Stomach smooth muscle (tissue), 2 donors: ENCODE results near the gene ZNF705A.
"Not testable (repeated sequence)": the region's sequence is repeated elsewhere in the genome, so short reads cannot be mapped to it uniquely, and the experiment has no call there.

Source experiments
- H3K27ac ChIP-seq: one replicate; pipeline ENCODE4 v1.7.0; 2013; ENCODE audit warnings: mild to moderate bottlenecking, low read length, inconsistent platforms
- H3K27me3 ChIP-seq, 2 donors: one replicate each; pipeline ENCODE4 v1.7.0; 2013; ENCODE audit warnings: low read length in 2 of 2; ENCODE audit not compliant: insufficient read depth in 2 of 2, control insufficient read depth in 1 of 2
- H3K36me3 ChIP-seq, 2 donors: one replicate each; pipeline ENCODE4 v1.7.0; 2013; ENCODE audit warnings: low read length in 2 of 2; ENCODE audit not compliant: control insufficient read depth in 2 of 2, insufficient read depth in 2 of 2
- H3K4me1 ChIP-seq: one replicate; pipeline ENCODE4 v1.7.0; 2013; ENCODE audit warnings: low read length; ENCODE audit not compliant: control insufficient read depth, insufficient read depth
- H3K4me3 ChIP-seq, 2 donors: one replicate each; pipeline ENCODE4 v1.7.0; 2013; ENCODE audit warnings: low read length in 2 of 2
- H3K9ac ChIP-seq, 2 donors: one replicate each; pipeline ENCODE4 v1.7.0; 2013; ENCODE audit warnings: low read length in 2 of 2, mild to moderate bottlenecking in 1 of 2
- H3K9me3 ChIP-seq, 2 donors: one replicate each; pipeline ENCODE4 v1.7.0; 2013; ENCODE audit warnings: low read length in 2 of 2; ENCODE audit not compliant: control insufficient read depth in 2 of 2
- donor health status: healthy.
- donor health status: Pancreatic carcinoma.

Gene ZNF705A

DNA sequence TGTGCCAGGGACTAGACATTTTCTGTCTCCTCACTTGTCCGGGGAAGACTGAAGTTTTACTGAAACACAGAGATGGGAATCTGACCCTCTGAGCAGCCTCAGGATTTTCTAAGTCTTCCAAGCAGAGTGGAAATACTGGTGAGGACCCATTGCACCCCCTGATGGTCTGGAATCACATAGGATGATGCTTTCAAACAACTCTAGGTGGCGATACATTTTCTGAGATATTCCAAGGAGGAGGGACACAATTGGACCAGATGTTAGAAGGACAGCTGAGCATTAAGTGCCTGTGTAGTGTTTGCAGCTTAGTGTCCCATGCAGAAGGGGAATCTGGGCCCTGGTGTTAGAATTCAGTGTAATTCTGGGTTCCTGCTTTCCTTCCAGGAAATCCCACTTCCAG lies 31.3 kb downstream of the ZNF705A start:
- not testable (repeated sequence) for H3K9me3 ChIP-seq, H3K27me3 ChIP-seq, H3K36me3 ChIP-seq, H3K4me3 ChIP-seq, H3K27ac ChIP-seq, H3K9ac ChIP-seq, H3K4me1 ChIP-seq

GRCh38 chr12:8197685-8198308 lies 41.0 kb downstream of the ZNF705A start:
- H3K27me3 ChIP-seq, H3K36me3 ChIP-seq, H3K4me3 ChIP-seq, H3K9ac ChIP-seq, H3K4me1 ChIP-seq, H3K27ac ChIP-seq, H3K9me3 ChIP-seq: not testable (repeated sequence)

DNA sequence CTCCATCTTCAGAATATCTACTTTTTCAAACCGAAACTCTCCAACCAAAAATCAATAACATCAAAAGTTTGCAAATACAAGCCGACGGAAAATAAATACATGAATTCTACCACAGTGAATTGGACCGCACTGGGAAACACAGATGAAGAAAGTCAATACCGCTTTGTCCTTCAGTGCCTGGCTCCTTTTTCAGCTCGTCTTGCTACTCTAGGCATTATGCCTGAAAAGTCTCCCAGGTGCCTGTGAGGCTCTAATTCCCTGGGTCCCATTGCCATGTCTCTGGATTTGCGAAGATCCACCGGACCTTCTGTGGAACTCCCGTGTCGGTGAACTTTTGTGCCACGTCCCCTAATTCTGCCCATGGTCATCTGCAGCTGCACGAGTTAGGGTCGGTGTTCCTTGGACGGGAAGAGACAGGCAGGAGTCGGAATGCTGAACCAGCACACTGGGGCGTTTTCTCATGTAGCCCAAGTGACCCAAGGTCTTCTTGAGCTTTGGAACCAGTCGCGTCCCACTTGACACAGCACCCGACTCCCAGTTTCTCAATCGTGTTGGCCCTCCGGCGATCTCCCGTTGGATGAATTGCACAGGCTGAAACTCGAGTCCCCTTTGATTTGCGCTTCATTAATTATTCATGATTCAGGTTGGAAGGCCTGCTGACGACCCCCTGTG lies 62.0 kb downstream of the ZNF705A start:
- H3K27me3 ChIP-seq, H3K4me3 ChIP-seq, H3K4me1 ChIP-seq, H3K9me3 ChIP-seq, H3K9ac ChIP-seq, H3K27ac ChIP-seq, H3K36me3 ChIP-seq: not testable (repeated sequence)

- H3K36me3 ChIP-seq, H3K4me1 ChIP-seq, H3K9me3 ChIP-seq, H3K27ac ChIP-seq, H3K4me3 ChIP-seq, H3K9ac ChIP-seq, H3K27me3 ChIP-seq: not testable (repeated sequence)
Observed at GRCh38 chr12:8221375-8221774, 64.6 kb downstream of the ZNF705A start.

- H3K4me1 ChIP-seq, H3K9ac ChIP-seq, H3K36me3 ChIP-seq, H3K4me3 ChIP-seq, H3K9me3 ChIP-seq, H3K27ac ChIP-seq, H3K27me3 ChIP-seq: not testable (repeated sequence)
Observed at GRCh38 chr12:8221844-8222243, 65.0 kb downstream of the ZNF705A start.

- H3K27me3 ChIP-seq, H3K36me3 ChIP-seq, H3K9me3 ChIP-seq, H3K9ac ChIP-seq, H3K4me3 ChIP-seq, H3K4me1 ChIP-seq, H3K27ac ChIP-seq: not testable (repeated sequence)
Observed at GRCh38 chr12:8222303-8222702, 65.5 kb downstream of the ZNF705A start.

DNA sequence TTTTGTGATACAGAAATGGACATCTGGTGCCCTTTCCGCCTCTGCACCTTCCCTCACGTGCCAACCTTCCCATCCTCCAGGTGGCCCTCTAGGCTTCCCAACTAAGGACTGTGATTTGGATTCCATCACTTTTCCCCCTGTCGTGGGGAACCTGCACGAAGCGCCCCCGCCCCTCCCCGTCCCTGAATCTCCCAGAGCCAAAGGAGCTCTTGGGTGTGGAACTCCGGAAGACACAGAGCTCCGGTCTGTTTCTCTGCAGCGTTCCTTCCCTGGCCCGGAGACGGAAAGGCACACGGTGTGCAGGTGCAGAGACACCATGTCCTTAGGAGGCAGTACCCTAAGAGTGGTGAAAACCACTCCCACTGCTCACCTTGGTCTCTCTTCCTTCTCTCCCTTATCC lies 66.8 kb downstream of the ZNF705A start:
- not testable (repeated sequence) for H3K4me3 ChIP-seq, H3K27me3 ChIP-seq, H3K36me3 ChIP-seq, H3K27ac ChIP-seq, H3K9ac ChIP-seq, H3K9me3 ChIP-seq, H3K4me1 ChIP-seq

GRCh38 chr12:8224782-8225181 lies 68.0 kb downstream of the ZNF705A start:
- H3K9ac ChIP-seq, H3K4me3 ChIP-seq, H3K27me3 ChIP-seq, H3K4me1 ChIP-seq, H3K36me3 ChIP-seq, H3K9me3 ChIP-seq, H3K27ac ChIP-seq: not testable (repeated sequence)

GRCh38 chr12:8226355-8226754 lies 69.5 kb downstream of the ZNF705A start:
- H3K36me3 ChIP-seq, result no peaks in the 10 kb centered on the region

DNA sequence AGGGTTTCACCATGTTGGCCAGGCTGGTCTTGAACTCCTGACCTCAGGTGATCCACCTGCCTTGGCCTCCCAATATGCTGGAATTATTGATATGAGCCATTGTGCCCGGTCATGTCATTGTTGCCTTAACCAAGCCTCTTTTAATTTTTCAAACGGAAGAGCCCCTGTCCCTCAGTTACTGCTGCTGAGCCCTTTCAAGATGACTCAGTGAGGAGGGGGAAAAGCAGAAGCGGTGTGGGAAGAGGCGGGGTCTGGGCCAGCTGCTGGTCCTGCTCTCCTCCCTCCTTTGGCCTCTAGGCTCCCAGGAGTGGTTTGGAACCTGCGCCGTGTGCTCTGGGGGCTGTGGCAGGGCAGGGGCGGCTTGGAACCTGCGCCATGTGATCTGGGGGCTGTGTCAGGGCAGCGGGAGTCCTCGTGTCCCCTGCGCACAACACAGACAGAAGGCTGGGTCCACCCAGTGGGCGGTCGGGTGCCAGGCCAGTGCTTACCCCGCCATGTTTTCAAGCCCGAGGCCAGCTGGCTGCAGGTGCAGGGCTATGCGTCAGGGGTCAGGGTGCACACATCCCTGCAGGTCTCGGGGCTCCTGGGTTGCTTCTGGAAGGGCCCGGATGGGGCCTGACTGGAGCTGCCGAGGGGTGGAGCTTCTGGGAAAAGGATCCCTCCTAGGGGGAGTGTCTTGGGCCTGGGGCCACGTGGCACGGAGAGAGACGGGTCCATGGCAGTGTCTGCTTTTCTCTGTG lies 70.3 kb downstream of the ZNF705A start, which contains the start of gene FAM90A1:
FAM90A1 (minus strand) TSS at position 627 of the 740 bp plus-strand sequence. CDS start 2,786 bp downstream, outside the sequence.
- peak within 1 kb of the TSS in 1 of 2 donors; percentile 8 for H3K4me3 ChIP-seq
- H3K27me3 ChIP-seq, H3K27ac ChIP-seq, H3K9ac ChIP-seq, H3K4me1 ChIP-seq, H3K36me3 ChIP-seq, H3K9me3 ChIP-seq: not testable (repeated sequence)

More at GRCh38 chr12:8226355-8226754, 69.5 kb downstream of the ZNF705A start:
- H3K27ac ChIP-seq, result no peak overlapping the region
- H3K9ac ChIP-seq, result no peak overlapping the region
- no peak overlapping the region for H3K4me3 ChIP-seq
- H3K27me3 ChIP-seq, result no peaks in the 10 kb centered on the region
- no peaks in the 10 kb centered on the region for H3K4me1 ChIP-seq
- H3K9me3 ChIP-seq, result no peaks in the 10 kb centered on the region

DNA sequence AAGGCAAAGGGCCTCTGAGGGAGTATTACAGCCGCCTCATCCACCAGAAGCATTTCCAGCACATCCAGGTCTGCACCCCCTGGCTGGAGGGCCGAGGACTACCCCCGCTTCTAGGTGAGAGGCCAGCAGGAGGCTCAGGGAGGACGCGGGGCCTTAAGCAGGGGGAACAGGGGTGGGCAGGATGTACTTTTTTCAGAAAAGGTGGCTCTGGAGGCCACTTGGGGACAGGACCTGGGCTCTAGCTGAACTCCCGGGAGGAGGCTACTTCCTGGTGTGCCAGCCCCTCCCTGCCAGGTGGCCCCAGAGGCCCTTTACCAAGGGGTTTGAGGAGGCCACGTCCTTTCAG lies 70.9 kb downstream of the ZNF705A start:
- not testable (repeated sequence) for H3K27ac ChIP-seq, H3K9me3 ChIP-seq, H3K27me3 ChIP-seq, H3K9ac ChIP-seq, H3K36me3 ChIP-seq, H3K4me1 ChIP-seq
- peak overlapping the region in 1 of 2 donors; percentile 8 for H3K4me3 ChIP-seq
